Mucosa of gallbladder (tissue), 1 donor: ENCODE measurements around the gene BCAS2. TPM values are rescaled to one million over a fixed set of nuclear protein-coding genes. Genes with fewer than 3 reads are reported as not detected.

Experiments used
- DNase-seq: peaks from one replicate; pipeline ENCODE4 v3.0.0-alpha.2; 2020; ENCODE audit warnings: low spot score
- total RNA-seq: library from RNA; stranded (reverse); gene quantifications from one replicate; pipeline ENCODE4 v1.2.1, GENCODE V29; 2021
- donor health status: DM: no; HTN: no; CAD: no.

BCAS2 gene
- total RNA-seq, 1 donor from 2014 or later = 31.8 TPM

GRCh38 chr1:114558544-114558943 is 22.9 kb downstream of the BCAS2 start:
- no peak for DNase-seq

DNA sequence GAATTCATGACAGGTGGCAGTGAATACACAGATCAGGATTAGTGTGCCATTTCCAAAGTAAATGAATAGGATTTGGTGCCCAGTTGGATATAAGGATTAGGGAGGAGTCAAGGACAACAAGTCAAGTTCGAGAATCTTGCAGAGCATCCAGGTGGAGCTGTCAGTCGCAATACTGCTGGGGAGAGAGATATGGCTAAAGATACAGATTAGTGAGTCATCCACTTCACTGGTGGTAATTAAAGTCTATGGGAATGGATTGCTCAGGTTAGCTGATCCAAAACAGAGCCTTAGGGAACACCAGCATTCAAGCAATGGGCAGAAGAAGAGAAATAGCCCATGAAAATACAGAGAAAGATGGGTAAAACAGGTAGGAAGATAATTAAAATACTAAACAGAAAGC is 26.8 kb downstream of the BCAS2 start:
- no peak for DNase-seq

GRCh38 chr1:114552106-114552639 is 29.2 kb downstream of the BCAS2 start:
- no peak for DNase-seq

GRCh38 chr1:114551400-114551799 is 30.0 kb downstream of the BCAS2 start:
- no peak for DNase-seq

DNA sequence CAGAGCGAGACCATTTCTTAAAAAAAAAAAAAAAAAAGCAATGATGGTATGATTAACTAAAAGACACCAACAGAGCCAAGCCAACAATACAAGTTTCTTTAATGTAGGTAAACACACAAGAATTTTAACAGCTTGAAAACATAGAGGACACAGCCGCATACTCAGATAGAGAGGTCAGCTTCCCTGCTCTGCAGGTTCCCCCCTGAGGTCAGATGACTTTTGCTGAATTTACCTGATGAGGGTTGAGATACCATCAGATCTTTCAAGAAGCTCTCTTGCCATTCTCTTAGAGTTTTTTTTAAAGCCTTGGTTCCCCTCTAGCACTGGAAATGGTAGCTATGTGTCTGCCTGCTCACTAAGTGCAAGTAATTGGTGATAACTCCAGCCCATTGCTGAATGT is 31.1 kb downstream of the BCAS2 start:
- no peak for DNase-seq

GRCh38 chr1:114549137-114549536 is 32.3 kb downstream of the BCAS2 start:
- no peak for DNase-seq

DNA sequence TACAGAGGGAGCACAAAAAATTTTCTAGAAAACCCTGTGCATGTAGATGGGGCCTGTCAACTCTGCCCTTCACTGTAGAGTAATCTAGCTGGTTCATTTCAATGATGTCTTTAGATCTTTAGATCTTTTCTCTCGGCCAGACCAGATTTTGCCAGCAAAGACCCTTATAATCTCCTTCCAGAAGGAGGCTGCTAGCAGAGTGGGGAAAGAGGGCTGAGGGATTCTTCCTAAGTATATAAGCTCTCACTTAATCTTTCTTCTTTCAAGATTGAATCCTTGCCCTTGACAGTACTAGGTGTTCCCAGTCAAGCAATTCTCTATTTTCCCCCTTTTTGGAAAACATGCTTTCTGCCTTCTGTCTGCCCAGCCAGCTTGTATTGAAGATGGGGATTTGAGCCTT is 34.3 kb downstream of the BCAS2 start:
- DNase-seq = no peak

- DNase-seq = no peak
Measured at GRCh38 chr1:114545796-114546195, 35.6 kb downstream of the BCAS2 start.

- DNase-seq = no peak
Measured at GRCh38 chr1:114545315-114545714, 36.1 kb downstream of the BCAS2 start.

DNA sequence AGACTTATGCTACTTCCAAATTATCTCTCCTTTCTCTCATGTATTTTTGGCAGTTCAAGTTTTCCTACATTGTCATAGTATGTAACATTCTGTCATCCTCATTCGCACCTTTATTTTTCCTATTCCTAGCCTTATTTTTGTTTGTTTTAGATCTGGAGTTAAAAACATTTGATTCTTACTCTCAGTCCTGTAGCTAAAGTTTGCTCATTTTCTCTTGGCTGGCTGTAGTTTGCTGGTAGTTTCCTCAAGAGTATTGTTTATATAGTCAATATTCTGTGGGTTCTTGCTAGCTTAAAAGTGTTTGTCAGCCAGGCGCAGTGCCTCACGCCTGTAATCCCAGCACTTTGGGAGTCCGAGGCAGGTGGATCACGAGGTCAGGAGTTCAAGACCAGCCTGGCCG is 40.6 kb downstream of the BCAS2 start:
- no peak for DNase-seq

- DNase-seq = no peak
Measured at GRCh38 chr1:114540272-114540671, 41.1 kb downstream of the BCAS2 start.

DNA sequence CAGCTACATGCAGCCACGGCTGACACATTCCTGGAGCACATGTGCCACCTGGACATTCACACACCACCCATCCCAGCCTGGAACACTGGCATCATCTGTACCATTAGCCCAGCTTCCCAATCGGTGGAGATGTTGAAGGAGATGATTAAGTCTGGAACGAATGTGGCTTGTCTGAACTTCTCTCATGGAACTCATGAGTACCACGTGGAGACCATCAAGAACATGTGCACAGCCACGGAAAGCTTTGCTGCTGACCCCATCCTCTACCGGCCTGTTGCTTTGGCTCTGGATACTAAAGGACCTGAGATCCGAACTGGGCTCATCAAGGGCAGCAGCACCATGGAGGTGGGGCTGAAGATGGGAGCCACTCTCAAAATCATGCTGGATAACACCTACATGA is 45.4 kb downstream of the BCAS2 start:
- DNase-seq = no peak

DNA sequence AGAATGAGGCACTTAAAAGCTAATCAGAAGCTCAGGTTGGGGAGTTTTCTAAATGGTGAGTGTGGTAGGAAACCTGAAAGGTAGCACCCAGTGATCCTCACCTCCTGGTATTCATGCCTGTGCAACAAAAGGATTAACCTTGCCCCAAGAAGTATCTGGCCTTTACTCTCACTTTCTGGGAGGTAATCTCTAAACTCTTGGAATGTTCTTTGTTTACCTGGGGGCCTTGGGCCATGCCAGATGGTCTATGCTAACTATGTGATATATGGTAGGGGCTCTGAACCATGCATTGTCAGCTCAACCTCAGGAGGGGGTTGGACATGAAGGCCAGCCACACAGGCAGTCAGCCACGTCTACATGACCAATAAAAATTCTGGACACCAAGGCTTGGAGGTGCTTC is 46.0 kb downstream of the BCAS2 start:
- DNase-seq = no peak

GRCh38 chr1:114531094-114531493 is 50.3 kb downstream of the BCAS2 start:
- no peak for DNase-seq

- no peak for DNase-seq
Measured at GRCh38 chr1:114530224-114530623, 51.2 kb downstream of the BCAS2 start.

DNA sequence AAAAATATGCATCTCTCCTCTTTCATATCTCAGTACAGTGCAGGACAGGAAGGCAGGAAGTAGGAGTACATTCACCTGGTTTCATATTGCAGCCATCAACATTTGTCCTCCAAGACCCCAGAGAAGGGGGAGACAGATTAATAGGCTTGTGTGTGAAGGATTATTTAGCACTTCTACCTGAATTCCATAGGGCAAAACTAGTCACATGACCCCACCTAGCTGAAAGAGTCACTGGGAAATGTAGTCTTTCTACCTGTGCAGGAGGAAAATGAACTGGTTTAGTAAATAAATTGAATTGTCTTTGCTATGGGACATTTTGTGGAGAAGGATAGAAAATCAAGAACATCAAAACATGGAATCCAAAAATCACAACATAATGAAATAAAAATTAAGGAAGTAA is 56.5 kb downstream of the BCAS2 start:
- no peak for DNase-seq

- no peak for DNase-seq
Measured at GRCh38 chr1:114522264-114522575, 59.2 kb downstream of the BCAS2 start.

- DNase-seq = no peak
Measured at GRCh38 chr1:114521396-114522263, 59.8 kb downstream of the BCAS2 start.

Other genes with a start within 250 kb of the BCAS2 start
- 36.7 TPM for gene TRIM33, start 70.4 kb downstream of the BCAS2 start, total RNA-seq
- gene DENND2C, start 88.4 kb upstream of the BCAS2 start, total RNA-seq = 4.1 TPM
- gene AMPD1, start 113.9 kb upstream of the BCAS2 start, total RNA-seq = not detected
- 24.7 TPM for gene NRAS, start 135.2 kb upstream of the BCAS2 start, total RNA-seq
- gene CSDE1, start 176.4 kb upstream of the BCAS2 start, total RNA-seq = 523 TPM
- gene SIKE1, start 199.1 kb upstream of the BCAS2 start, total RNA-seq = 36.9 TPM